ENCODE results near the gene DPH2. TPM values are rescaled to one million over a fixed set of nuclear protein-coding genes. Genes with fewer than 3 reads are reported as not detected.

DPH2 gene
- total and polyA plus RNA-seq, 3 experiments from 2014 or later, result 32.9 to 94.7 (median 85.8) TPM

DNA sequence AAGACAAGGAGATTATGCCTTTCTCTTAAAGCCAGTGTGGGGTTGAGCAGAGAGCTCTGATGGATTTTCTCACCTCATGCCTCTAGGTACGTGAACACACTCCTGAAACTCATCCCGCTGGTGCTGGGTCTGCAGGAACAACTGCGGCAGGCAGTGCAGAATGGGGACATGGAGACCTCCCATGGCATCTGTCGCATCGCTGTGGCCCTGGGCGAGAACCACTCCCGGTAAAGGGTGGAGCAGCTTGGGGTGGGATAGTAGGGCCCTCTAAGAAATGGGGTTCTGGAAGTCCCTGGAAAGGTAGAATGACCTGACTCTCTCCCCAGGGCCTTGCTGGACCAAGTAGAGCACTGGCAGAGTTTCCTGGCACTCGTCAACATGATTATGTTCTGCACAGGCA lies 13.6 kb upstream of the DPH2 start:
- no peak for DNase-seq
- CTCF ChIA-PET, result interaction anchor here (1.7 kb wide), 1 partner anchor 22 kb away, joined by 6 read pairs; no protein-coding TSS in a partner anchor
- POLR2A ChIA-PET, result no interaction called here

DNA sequence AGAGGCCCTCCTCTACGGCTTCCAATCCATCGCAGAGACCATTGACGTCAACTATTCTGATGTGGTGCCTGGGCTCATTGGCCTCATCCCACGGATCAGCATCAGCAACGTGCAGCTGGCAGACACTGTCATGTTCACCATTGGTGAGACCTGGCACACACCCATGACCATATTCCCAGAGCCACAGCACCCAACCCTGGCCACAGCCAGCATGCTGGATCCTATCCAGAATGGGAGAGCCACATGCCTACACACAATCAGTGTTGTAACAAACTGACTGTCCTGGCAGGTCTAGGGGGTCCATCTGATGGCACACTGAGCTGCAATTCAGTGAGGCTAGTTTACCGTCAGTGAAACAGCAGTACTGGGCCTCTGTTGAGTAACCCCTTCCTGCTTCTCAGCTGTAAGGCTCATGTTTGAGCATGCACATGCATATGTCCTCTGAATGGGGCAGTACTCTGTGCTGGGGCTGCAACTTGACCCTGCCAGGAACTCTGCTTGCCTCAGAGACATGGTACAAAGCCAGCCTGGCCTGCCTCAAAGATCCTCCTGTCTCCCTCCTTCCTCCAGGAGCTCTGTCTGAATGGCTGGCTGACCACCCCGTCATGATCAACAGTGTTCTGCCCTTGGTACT lies 12.3 kb upstream of the DPH2 start:
- Mint-ChIP-seq H3K4me1 (peaks cover 0 to 4% (median 0%) of the 10 kb centered on the region in 3 donors), H3K4me3 (no peak overlapping the region), H3K27me3 (peaks cover 0 to 1% of the 10 kb centered on the region in 2 donors), H3K27ac (no peak overlapping the region), H3K9me3 (no peaks in the 10 kb centered on the region), H3K36me3 (peaks cover 0 to 52% (median 15%) of the 10 kb centered on the region in 3 donors)
- no peak overlapping the region for H3K27ac ChIP-seq (ENCODE audit: low read depth, low read length)
- peaks cover 19% of the 10 kb centered on the region for H3K36me3 ChIP-seq (ENCODE audit: insufficient read depth, low read length)
- POLR2A ChIA-PET, result no interaction called here
- CTCF ChIA-PET, result interaction anchor here (0.8 to 1.4 kb wide), 2 partner anchors 10 to 13 kb away, joined by 3 read pairs; no protein-coding TSS in a partner anchor
- DNase-seq, result no peak
- no peak overlapping the region for H3K4me3 ChIP-seq (ENCODE audit: low read length)
- H3K27me3 ChIP-seq (ENCODE audit: insufficient read depth, low read length, poor library complexity, severe bottlenecking), result no peaks in the 10 kb centered on the region
- H3K4me1 ChIP-seq (ENCODE audit: insufficient read depth, low read length), result no peaks in the 10 kb centered on the region
- no peaks in the 10 kb centered on the region for H3K9me3 ChIP-seq (ENCODE audit: low read length)

More for the DNA sequence above, 13.6 kb upstream of the DPH2 start:
- Histone ChIP-seq H3K27me3 (ENCODE audit: insufficient read depth, low read length, poor library complexity, severe bottlenecking) (no peaks in the 10 kb centered on the region), H3K36me3 (ENCODE audit: insufficient read depth, low read length) (peaks cover 18% of the 10 kb centered on the region), H3K27ac (ENCODE audit: low read depth, low read length) (no peak overlapping the region), H3K4me3 (ENCODE audit: low read length) (no peak overlapping the region), H3K9me3 (ENCODE audit: low read length) (no peaks in the 10 kb centered on the region), H3K4me1 (ENCODE audit: insufficient read depth, low read length) (no peaks in the 10 kb centered on the region)
- no peak overlapping the region for H3K4me3 Mint-ChIP-seq
- peak overlapping the region in 1 of 8 donors; percentile 33 for H3K27ac Mint-ChIP-seq
- H3K27me3 Mint-ChIP-seq, result peaks cover 0 to 1% of the 10 kb centered on the region in 2 donors
- H3K36me3 Mint-ChIP-seq, result peaks cover 0 to 42% (median 10%) of the 10 kb centered on the region in 3 donors
- H3K4me1 Mint-ChIP-seq, result peaks cover 2 to 12% (median 3%) of the 10 kb centered on the region in 3 donors
- H3K9me3 Mint-ChIP-seq, result no peaks in the 10 kb centered on the region

DNA sequence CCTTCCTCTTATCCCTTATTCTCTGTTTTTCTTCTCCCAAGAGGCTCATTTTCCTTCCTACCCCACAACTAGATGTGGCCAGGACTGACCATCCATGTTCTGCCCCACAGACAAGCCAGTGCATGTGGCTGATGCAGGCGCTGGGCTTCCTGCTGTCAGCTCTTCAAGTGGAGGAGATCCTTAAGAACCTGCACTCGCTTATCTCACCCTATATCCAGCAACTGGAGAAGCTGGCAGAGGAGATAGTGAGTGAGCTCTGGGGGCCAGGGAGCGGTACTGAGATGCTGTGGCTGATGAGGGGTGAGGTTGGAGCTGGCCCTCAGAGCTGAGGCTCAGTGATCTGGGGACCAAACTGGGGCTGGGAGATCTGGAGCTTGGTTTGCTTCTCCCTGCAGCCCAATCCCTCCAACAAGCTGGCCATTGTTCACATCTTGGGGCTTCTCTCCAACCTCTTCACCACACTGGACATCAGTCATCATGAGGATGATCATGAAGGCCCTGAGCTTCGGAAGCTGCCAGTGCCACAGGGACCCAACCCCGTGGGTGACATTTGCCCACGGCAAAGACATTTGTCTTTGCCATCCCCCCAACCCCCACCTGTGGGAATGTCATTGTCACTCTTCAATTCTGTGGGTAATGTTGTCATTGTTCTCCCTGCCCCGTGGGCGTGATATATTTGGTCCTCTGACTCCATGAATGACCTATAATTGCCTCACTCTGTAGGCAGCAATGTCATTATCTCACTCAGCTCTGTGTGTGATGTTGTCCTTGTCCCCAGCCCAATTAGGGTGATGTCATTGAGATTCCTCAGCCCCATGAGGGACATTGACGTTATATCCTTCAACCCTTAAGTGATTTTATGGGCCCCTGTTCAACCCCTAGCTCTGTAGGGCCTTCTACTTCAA lies 11.2 kb upstream of the DPH2 start:
- peaks cover 0 to 1% of the 10 kb centered on the region in 2 donors for H3K27me3 Mint-ChIP-seq
- H3K4me3 Mint-ChIP-seq, result no peak overlapping the region
- H3K36me3 Mint-ChIP-seq, result peaks cover 0 to 57% (median 16%) of the 10 kb centered on the region in 3 donors
- H3K9me3 ChIP-seq (ENCODE audit: low read length), result no peaks in the 10 kb centered on the region
- no peaks in the 10 kb centered on the region for H3K4me1 ChIP-seq (ENCODE audit: insufficient read depth, low read length)
- POLR2A ChIA-PET, result no interaction called here
- CTCF ChIA-PET, result interaction anchor here (0.8 to 1.4 kb wide), 3 partner anchors 11 to 46 kb away, joined by 3 read pairs; no protein-coding TSS in a partner anchor
- H3K36me3 ChIP-seq (ENCODE audit: insufficient read depth, low read length), result peaks cover 22% of the 10 kb centered on the region
- no peak overlapping the region for H3K4me3 ChIP-seq (ENCODE audit: low read length)
- no peak overlapping the region for H3K27ac ChIP-seq (ENCODE audit: low read depth, low read length)
- DNase-seq, result no peak
- no peak overlapping the region for H3K27ac Mint-ChIP-seq
- H3K9me3 Mint-ChIP-seq, result no peaks in the 10 kb centered on the region
- no peaks in the 10 kb centered on the region for H3K27me3 ChIP-seq (ENCODE audit: insufficient read depth, low read length, poor library complexity, severe bottlenecking)
- peaks cover 0 to 4% (median 0%) of the 10 kb centered on the region in 3 donors for H3K4me1 Mint-ChIP-seq

DNA sequence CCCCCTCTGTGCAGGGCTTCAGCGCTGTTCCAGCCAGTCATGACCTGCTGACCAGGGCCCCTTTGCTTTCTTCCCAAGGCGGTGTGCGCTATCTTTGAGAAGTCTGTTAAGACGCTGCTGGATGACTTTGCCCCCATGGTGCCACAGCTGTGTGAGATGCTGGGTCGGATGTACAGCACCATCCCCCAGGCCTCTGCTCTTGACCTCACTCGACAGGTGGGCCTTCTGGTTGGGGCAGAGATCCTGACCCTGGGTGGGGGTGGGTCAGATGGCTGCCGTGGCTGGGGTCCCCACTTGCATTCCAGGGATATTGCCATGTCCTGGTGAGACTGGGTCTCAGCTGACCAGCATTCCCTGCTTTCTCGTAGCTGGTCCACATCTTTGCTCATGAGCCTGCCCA lies 9.0 kb upstream of the DPH2 start:
- POLR2A ChIA-PET, result no interaction called here
- Histone ChIP-seq H3K4me3 (ENCODE audit: low read length) (no peak overlapping the region), H3K36me3 (ENCODE audit: insufficient read depth, low read length) (peaks cover 22% of the 10 kb centered on the region), H3K27ac (ENCODE audit: low read depth, low read length) (no peak overlapping the region), H3K27me3 (ENCODE audit: insufficient read depth, low read length, poor library complexity, severe bottlenecking) (no peaks in the 10 kb centered on the region), H3K4me1 (ENCODE audit: insufficient read depth, low read length) (no peaks in the 10 kb centered on the region), H3K9me3 (ENCODE audit: low read length) (no peaks in the 10 kb centered on the region)
- Mint-ChIP-seq H3K4me3 (no peak overlapping the region), H3K27me3 (no peaks in the 10 kb centered on the region), H3K27ac (no peak overlapping the region), H3K9me3 (no peaks in the 10 kb centered on the region), H3K36me3 (peaks cover 0 to 55% (median 16%) of the 10 kb centered on the region in 3 donors), H3K4me1 (no peaks in the 10 kb centered on the region)
- CTCF ChIA-PET, result no interaction called here
- no peak for DNase-seq

DNA sequence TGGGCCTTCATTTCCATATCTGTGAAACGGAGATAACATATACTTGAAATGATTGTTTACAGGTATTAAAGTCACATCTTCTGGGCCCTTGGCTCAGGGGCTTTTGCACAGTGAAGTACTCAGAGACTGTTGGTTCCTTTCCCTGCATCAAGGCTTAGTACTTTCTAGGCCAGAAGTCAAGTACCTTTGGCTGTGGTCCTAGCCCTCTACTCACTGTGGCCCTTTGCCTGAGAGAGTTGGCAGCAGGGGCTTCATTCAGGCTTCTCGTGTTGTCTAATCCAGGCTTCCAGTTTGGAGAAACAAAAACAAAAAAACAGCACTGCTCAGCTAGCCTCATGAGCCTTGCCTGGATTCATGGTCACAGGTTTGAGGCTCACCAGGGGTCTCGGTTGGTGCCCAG lies 8.1 kb upstream of the DPH2 start:
- Mint-ChIP-seq H3K27me3 (no peaks in the 10 kb centered on the region), H3K4me3 (no peak overlapping the region), H3K27ac (no peak overlapping the region), H3K36me3 (peaks cover 0 to 55% (median 16%) of the 10 kb centered on the region in 3 donors), H3K9me3 (no peaks in the 10 kb centered on the region), H3K4me1 (no peaks in the 10 kb centered on the region)
- Histone ChIP-seq H3K27ac (ENCODE audit: low read depth, low read length) (no peak overlapping the region), H3K4me3 (ENCODE audit: low read length) (no peak overlapping the region), H3K9me3 (ENCODE audit: low read length) (no peaks in the 10 kb centered on the region), H3K36me3 (ENCODE audit: insufficient read depth, low read length) (peaks cover 22% of the 10 kb centered on the region), H3K4me1 (ENCODE audit: insufficient read depth, low read length) (no peaks in the 10 kb centered on the region), H3K27me3 (ENCODE audit: insufficient read depth, low read length, poor library complexity, severe bottlenecking) (no peaks in the 10 kb centered on the region)
- DNase-seq, result no peak
- POLR2A ChIA-PET, result no interaction called here
- CTCF ChIA-PET, result interaction anchor here (1.3 kb wide), 1 partner anchor 28 kb away, joined by 4 read pairs; the partner anchor contains the start of gene ARTN

DNA sequence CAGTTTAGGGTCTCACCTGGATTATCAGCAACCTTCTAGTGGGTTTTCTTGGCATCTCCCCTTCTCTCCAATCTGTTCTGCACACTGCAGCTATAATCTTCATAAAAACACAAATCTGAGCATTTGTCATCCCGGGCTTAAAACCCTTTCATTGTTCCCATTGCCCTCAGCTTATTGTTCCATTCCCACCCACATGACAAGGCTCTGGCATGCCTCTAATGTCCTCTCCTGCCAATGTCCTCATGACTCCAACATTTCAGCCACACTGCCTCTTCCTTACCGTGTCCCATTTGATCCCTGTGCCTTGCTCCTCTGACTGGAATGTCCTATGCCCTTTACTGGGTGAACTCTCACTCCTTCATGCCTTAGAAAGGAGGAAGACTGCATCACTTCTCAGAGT lies 7.5 kb upstream of the DPH2 start:
- Mint-ChIP-seq H3K27ac (peak overlapping the region in 1 of 8 donors; percentile 11), H3K4me3 (no peak overlapping the region), H3K36me3 (peaks cover 0 to 50% (median 13%) of the 10 kb centered on the region in 3 donors), H3K4me1 (no peaks in the 10 kb centered on the region), H3K9me3 (no peaks in the 10 kb centered on the region), H3K27me3 (no peaks in the 10 kb centered on the region)
- DNase-seq, result no peak
- ChIA-PET POLR2A (no interaction called here), CTCF (interaction anchor here (1.3 kb wide), 1 partner anchor 29 kb away, joined by 4 read pairs; the partner anchor contains the start of gene ARTN)
- Histone ChIP-seq H3K27ac (ENCODE audit: low read depth, low read length) (no peak overlapping the region), H3K4me3 (ENCODE audit: low read length) (no peak overlapping the region), H3K36me3 (ENCODE audit: insufficient read depth, low read length) (peaks cover 19% of the 10 kb centered on the region), H3K9me3 (ENCODE audit: low read length) (no peaks in the 10 kb centered on the region), H3K27me3 (ENCODE audit: insufficient read depth, low read length, poor library complexity, severe bottlenecking) (no peaks in the 10 kb centered on the region), H3K4me1 (ENCODE audit: insufficient read depth, low read length) (no peaks in the 10 kb centered on the region)

DNA sequence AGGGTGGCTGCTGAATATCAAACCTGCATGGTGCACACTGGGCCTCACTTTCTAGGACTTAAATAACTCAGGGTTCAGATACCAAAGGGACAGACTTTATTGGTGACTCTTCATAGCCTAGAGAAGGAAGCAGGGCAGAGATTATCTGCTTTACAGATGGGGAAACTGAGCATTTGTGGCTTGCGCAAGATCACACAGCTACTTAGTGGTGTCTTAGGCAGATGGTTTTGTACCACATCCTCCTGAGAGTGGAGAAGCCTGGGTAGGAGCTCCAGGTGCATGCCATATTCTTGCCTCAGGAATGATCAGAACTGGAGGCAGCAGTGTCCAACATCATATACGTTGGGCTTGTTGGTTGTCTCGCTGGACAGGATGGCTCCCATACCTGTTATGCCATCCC lies 6.8 kb upstream of the DPH2 start:
- peaks cover 12% of the 10 kb centered on the region for H3K36me3 ChIP-seq (ENCODE audit: insufficient read depth, low read length)
- no peaks in the 10 kb centered on the region for H3K9me3 ChIP-seq (ENCODE audit: low read length)
- DNase-seq, result no peak
- POLR2A ChIA-PET, result no interaction called here
- Mint-ChIP-seq H3K4me3 (no peak overlapping the region), H3K27ac (no peak overlapping the region), H3K9me3 (no peaks in the 10 kb centered on the region), H3K4me1 (no peaks in the 10 kb centered on the region), H3K27me3 (no peaks in the 10 kb centered on the region), H3K36me3 (peaks cover 0 to 45% (median 9%) of the 10 kb centered on the region in 3 donors)
- CTCF ChIA-PET, result interaction anchor here (1.3 kb wide), 1 partner anchor 29 kb away, joined by 4 read pairs; the partner anchor contains the start of gene ARTN
- no peak overlapping the region for H3K27ac ChIP-seq (ENCODE audit: low read depth, low read length)
- H3K27me3 ChIP-seq (ENCODE audit: insufficient read depth, low read length, poor library complexity, severe bottlenecking), result no peaks in the 10 kb centered on the region
- H3K4me1 ChIP-seq (ENCODE audit: insufficient read depth, low read length), result no peaks in the 10 kb centered on the region
- no peak overlapping the region for H3K4me3 ChIP-seq (ENCODE audit: low read length)

DNA sequence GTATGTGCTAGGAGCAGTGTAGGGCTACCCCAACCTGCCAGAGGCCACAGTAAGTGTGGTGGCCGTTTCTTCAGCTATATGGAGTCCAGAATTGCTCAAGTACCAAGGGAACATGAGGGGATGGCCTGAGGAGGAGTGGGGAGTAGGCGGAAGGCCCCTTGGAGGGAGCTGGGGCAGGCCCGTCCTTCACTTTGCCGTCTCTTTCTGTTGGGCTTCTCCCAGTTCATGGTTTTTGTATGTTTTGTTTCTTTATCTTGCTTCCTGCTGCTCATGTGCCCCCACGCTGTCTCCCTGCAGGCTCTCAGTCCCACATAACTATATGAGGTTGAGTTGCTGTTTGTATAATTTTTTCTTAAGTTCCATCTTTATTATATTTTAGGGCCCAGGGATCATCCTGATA lies 5.9 kb upstream of the DPH2 start:
- Mint-ChIP-seq H3K27ac (no peak overlapping the region), H3K4me3 (no peak overlapping the region), H3K9me3 (no peaks in the 10 kb centered on the region), H3K36me3 (peaks cover 0 to 36% (median 7%) of the 10 kb centered on the region in 3 donors), H3K4me1 (no peaks in the 10 kb centered on the region), H3K27me3 (no peaks in the 10 kb centered on the region)
- H3K9me3 ChIP-seq (ENCODE audit: low read length), result no peaks in the 10 kb centered on the region
- ChIA-PET CTCF (no interaction called here), POLR2A (no interaction called here)
- DNase-seq, result no peak
- H3K36me3 ChIP-seq (ENCODE audit: insufficient read depth, low read length), result peaks cover 7% of the 10 kb centered on the region
- H3K4me1 ChIP-seq (ENCODE audit: insufficient read depth, low read length), result no peaks in the 10 kb centered on the region
- no peak overlapping the region for H3K4me3 ChIP-seq (ENCODE audit: low read length)
- no peak overlapping the region for H3K27ac ChIP-seq (ENCODE audit: low read depth, low read length)
- H3K27me3 ChIP-seq (ENCODE audit: insufficient read depth, low read length, poor library complexity, severe bottlenecking), result no peaks in the 10 kb centered on the region

Data from CD8-positive, alpha-beta memory T cell (primary cell).